Fibroblast of villous mesenchyme (primary cell): ENCODE results near the gene PRKCB. TPM values are rescaled to one million over a fixed set of nuclear protein-coding genes. Genes with fewer than 3 reads are reported as not detected.

Experiments used
- DNase-seq: peaks from one replicate; pipeline ENCODE4 v3.0.0-alpha.2; 2010; ENCODE audit warnings: low read depth
- H3K4me3 ChIP-seq: 2 replicates; pipeline ENCODE4 v1.5.1; 2011; ENCODE audit warnings: low read depth, mild to moderate bottlenecking, low read length
- CTCF ChIP-seq: IDR thresholded peaks from 2 replicates; pipeline ENCODE4 v1.5.1; 2012; ENCODE audit warnings: low read depth, mild to moderate bottlenecking, low read length; ENCODE audit not compliant: insufficient read depth
- total RNA-seq: library from RNA; depleted of rRNA; stranded (reverse); fragments of >200 nt; gene quantifications from 2 replicates; pipeline ENCODE4 v1.2.3, GENCODE V29; 2012

Gene PRKCB
- total RNA-seq, 1 donor: not detected

GRCh38 chr16:23994615-23995014 is 158.8 kb downstream of the PRKCB start:
- TF ChIP-seq CTCF: no peak
- H3K4me3 ChIP-seq: no peak overlapping the region
- no peak for DNase-seq

GRCh38 chr16:23996258-23996955 is 160.6 kb downstream of the PRKCB start:
- no peak for TF ChIP-seq CTCF
- no peak for DNase-seq
- H3K4me3 ChIP-seq: no peak overlapping the region

GRCh38 chr16:23998771-23999170 is 163.0 kb downstream of the PRKCB start:
- no peak for TF ChIP-seq CTCF
- DNase-seq: no peak
- no peak overlapping the region for H3K4me3 ChIP-seq

- no peak for DNase-seq
- H3K4me3 ChIP-seq: no peak overlapping the region
- TF ChIP-seq CTCF: no peak
Observed at GRCh38 chr16:23999663-24000062, 163.9 kb downstream of the PRKCB start.

GRCh38 chr16:24001710-24002109 is 165.9 kb downstream of the PRKCB start:
- no peak for DNase-seq
- no peak for TF ChIP-seq CTCF
- H3K4me3 ChIP-seq: no peak overlapping the region

GRCh38 chr16:24002619-24003018 is 166.8 kb downstream of the PRKCB start:
- no peak overlapping the region for H3K4me3 ChIP-seq
- TF ChIP-seq CTCF: no peak
- no peak for DNase-seq

- no peak overlapping the region for H3K4me3 ChIP-seq
- DNase-seq: no peak
- no peak for TF ChIP-seq CTCF
Observed at GRCh38 chr16:24005577-24005976, 169.8 kb downstream of the PRKCB start.
